K562 (cell line): ENCODE data around the gene ATF6B. TPM values are rescaled to one million over a fixed set of nuclear protein-coding genes. Genes with fewer than 3 reads are reported as not detected.
A peak's percentile ranks its signal among the peaks of the same experiment; 100 is the strongest.

Experiments used
- ATAC-seq: fragments of 200-7000 bp; cut with Tn5 transposase; 3 replicates; pipeline ENCODE4 v1.9.1; 2020; ENCODE audit warnings: moderate library complexity
- BruUV-seq: library from RNA; stranded (reverse); fragments of 400-500 nt; replicated peaks from 2 replicates; lab custom pipeline; 2021; lab: Mats Ljungman, UMichigan
- CTCF ChIA-PET: fragments of 300-600 bp; formaldehyde crosslinking; extraction: SDS; loops from one replicate; lab custom pipeline; 2021; ENCODE audit warnings: low intra/inter-chr PET ratio; lab: Yijun Ruan, JAX
- POLR2A ChIA-PET: fragments of 300-600, 350-650 bp; sonication (Branson Sonifier 250); formaldehyde crosslinking; extraction: SDS; loops from one replicate; lab custom pipeline; 2021; ENCODE audit warnings: antibody characterized with exemption, inconsistent platforms; lab: Yijun Ruan, JAX
- DNase-seq, 4 experiments: peaks; one replicate each; pipeline versions ENCODE4 v3.0.0 to v3.0.0-alpha.2; 2011 to 2018; ENCODE audit warnings: low spot score in 3 of 4, mixed read lengths in 3 of 4; ENCODE audit errors: extremely low read depth in 1 of 4
- FAIRE-seq: peaks from 2 replicates; lab custom pipeline; 2011; peaks lifted over from hg19 to GRCh38; lab: Jason Lieb, UNC
- H2AFZ ChIP-seq: 2 replicates; pipeline ENCODE4 v1.6.0; 2011; ENCODE audit warnings: low read depth, low read length, control low read depth, inconsistent platforms
- H3K27ac ChIP-seq: fragments of 200-600 bp; 3 replicates; pipeline ENCODE4 v1.8.0; 2011; ENCODE audit warnings: low read depth, mild to moderate bottlenecking, control low read depth, inconsistent platforms, low read length, moderate library complexity, mixed read lengths; ENCODE audit errors: extremely low read depth
- H3K27me3 ChIP-seq, 2 experiments: fragments of 300-600 bp in 1 of 2; 2 replicates in 1 of 2; 3 replicates in 1 of 2; pipeline versions ENCODE4 v1.6.0 to v1.8.0; 2011; ENCODE audit warnings: inconsistent platforms in 2 of 2, low read length in 2 of 2, mild to moderate bottlenecking in 1 of 2, mixed read lengths in 1 of 2, moderate library complexity in 1 of 2; ENCODE audit not compliant: control insufficient read depth in 2 of 2, insufficient read depth in 2 of 2
- H3K36me3 ChIP-seq: fragments of 300-600 bp; 3 replicates; pipeline ENCODE4 v1.8.0; 2011; ENCODE audit warnings: mild to moderate bottlenecking, low read length, inconsistent platforms; ENCODE audit not compliant: control insufficient read depth, insufficient read depth
- H3K4me1 ChIP-seq, 2 experiments: fragments of 200-600 bp in 1 of 2; replicated peaks in 1 of 2; 2 replicates in 1 of 2; 3 replicates in 1 of 2; pipeline versions ENCODE4 v1.5.1 to v1.8.0; 2011; ENCODE audit warnings: inconsistent platforms in 2 of 2, low read length in 2 of 2, mild to moderate bottlenecking in 1 of 2, mixed read lengths in 1 of 2, moderate library complexity in 1 of 2; ENCODE audit not compliant: control insufficient read depth in 2 of 2, insufficient read depth in 2 of 2
- H3K4me2 ChIP-seq: 2 replicates; pipeline ENCODE4 v1.6.1; 2011; ENCODE audit warnings: low read length, control low read depth, inconsistent platforms, mixed read lengths; ENCODE audit not compliant: insufficient read depth
- H3K4me3 ChIP-seq: fragments of 200-600 bp; sonication (generic), shearing (Covaris generic); 2 replicates; pipeline ENCODE4 v1.5.1; 2016; ENCODE audit warnings: control low read depth, inconsistent platforms
- H3K79me2 ChIP-seq: fragments of 200-600 bp; 3 replicates; pipeline ENCODE4 v1.8.0; 2011; ENCODE audit warnings: low read length, inconsistent platforms; ENCODE audit not compliant: control insufficient read depth, insufficient read depth
- H3K9ac ChIP-seq, 2 experiments: 2 replicates each; pipeline versions ENCODE4 v1.6.0 to v1.6.1; 2011; ENCODE audit warnings: low read depth in 2 of 2, low read length in 2 of 2, control low read depth in 1 of 2, inconsistent platforms in 1 of 2, mild to moderate bottlenecking in 1 of 2, mixed read lengths in 1 of 2; ENCODE audit not compliant: insufficient read depth in 1 of 2
- H3K9me1 ChIP-seq: one replicate; pipeline ENCODE4 v1.6.0; 2011; ENCODE audit warnings: inconsistent platforms, mild to moderate bottlenecking, low read length, moderate library complexity; ENCODE audit not compliant: control insufficient read depth, insufficient read depth
- H3K9me3 ChIP-seq: replicated peaks from 2 replicates; pipeline ENCODE4 v1.5.1; 2011; ENCODE audit warnings: low read depth, low read length, inconsistent platforms; ENCODE audit not compliant: control insufficient read depth, insufficient read depth
- H4K20me1 ChIP-seq: replicated peaks from 2 replicates; pipeline ENCODE4 v1.6.1; 2011; ENCODE audit warnings: low read length, inconsistent platforms, mixed read lengths; ENCODE audit not compliant: control insufficient read depth, insufficient read depth
- ARID1B ChIP-seq: fragments of 450-650 bp; IDR thresholded peaks from 2 replicates; pipeline ENCODE4 v1.6.1; 2016; ENCODE audit warnings: antibody characterized with exemption, mild to moderate bottlenecking, inconsistent platforms
- EGR1 ChIP-seq: fragments of 450-650 bp; conservative IDR thresholded peaks from 2 replicates; pipeline ENCODE4 v1.6.1; 2017; ENCODE audit warnings: mild to moderate bottlenecking
- EHMT2 ChIP-seq: fragments of 450-650 bp; IDR thresholded peaks from 2 replicates; pipeline ENCODE4 v1.6.1; 2018; ENCODE audit warnings: antibody characterized with exemption
- FOSL1 ChIP-seq: fragments of 200-800 bp; sonication (Bioruptor generic); conservative IDR thresholded peaks from 2 replicates; pipeline ENCODE4 v1.6.1; 2016; ENCODE audit warnings: missing genetic modification characterization, missing compliant biosample characterization
- GTF2A2 ChIP-seq: IDR thresholded peaks from 2 replicates; pipeline ENCODE4 v1.6.1; 2016; ENCODE audit warnings: mild to moderate bottlenecking, missing genetic modification characterization, missing compliant biosample characterization
- HDAC1 ChIP-seq, 2 experiments: fragments of 450-650 bp; IDR thresholded peaks; 2 replicates each; pipeline ENCODE4 v1.6.1; 2016 to 2017; ENCODE audit warnings: inconsistent platforms in 1 of 2, mild to moderate bottlenecking in 1 of 2, moderate library complexity in 1 of 2
- JUNB ChIP-seq: fragments of 450-650 bp; formaldehyde crosslinking; conservative IDR thresholded peaks from 2 replicates; pipeline ENCODE4 v1.4.0; 2020; ENCODE audit warnings: mild to moderate bottlenecking
- KDM1A ChIP-seq, 2 experiments: fragments of 450-650 bp; IDR thresholded peaks; 2 replicates each; pipeline ENCODE4 v1.6.1; 2016; ENCODE audit warnings: mild to moderate bottlenecking in 2 of 2
- KLF16 ChIP-seq: IDR thresholded peaks from 2 replicates; pipeline ENCODE4 v1.6.1; 2016; ENCODE audit warnings: antibody characterized with exemption
- LEF1 ChIP-seq: fragments of 450-650 bp; IDR thresholded peaks from 2 replicates; pipeline ENCODE4 v1.6.1; 2016; ENCODE audit warnings: mild to moderate bottlenecking
- MTA2 ChIP-seq: fragments of 450-650 bp; IDR thresholded peaks from 2 replicates; pipeline ENCODE4 v1.6.1; 2016; ENCODE audit warnings: low read depth
- MYNN ChIP-seq, 2 experiments: sonication (generic); formaldehyde crosslinking in 1 of 2; IDR thresholded peaks; 2 replicates each; pipeline versions ENCODE4 v1.5.0 to v1.6.1; 2016 to 2020; ENCODE audit warnings: antibody characterized with exemption in 1 of 2, missing genetic modification reagents in 1 of 2
- NR1H2 ChIP-seq: sonication (generic); formaldehyde crosslinking; IDR thresholded peaks from 2 replicates; pipeline ENCODE4 v1.4.0; 2020; ENCODE audit warnings: mild to moderate bottlenecking, missing genetic modification reagents
- PKNOX1 ChIP-seq: fragments of 450-650 bp; IDR thresholded peaks from 2 replicates; pipeline ENCODE4 v1.6.1; 2016
- POLR2A ChIP-seq: fragments of 450-650 bp; conservative IDR thresholded peaks from 2 replicates; pipeline ENCODE4 v1.6.1; 2016
- POLR2AphosphoS5 ChIP-seq: IDR thresholded peaks from 2 replicates; pipeline ENCODE4 v1.6.1; 2011; ENCODE audit warnings: mild to moderate bottlenecking, low read depth, low read length, moderate library complexity; ENCODE audit not compliant: control insufficient read depth, insufficient read depth
- POLR2B ChIP-seq: fragments of 450-650 bp; IDR thresholded peaks from 2 replicates; pipeline ENCODE4 v1.6.1; 2018; ENCODE audit warnings: low read depth; ENCODE audit not compliant: partially characterized antibody
- RCOR1 ChIP-seq, 2 experiments: IDR thresholded peaks; 2 replicates each; pipeline ENCODE4 v1.6.1; 2012; ENCODE audit warnings: low read depth in 2 of 2, low read length in 2 of 2, borderline replicate concordance in 1 of 2, improper control_type of control experiment in 1 of 2
- SMAD4 ChIP-seq: fragments of 250-450 bp; sonication (Bioruptor Pico); conservative IDR thresholded peaks from 2 replicates; pipeline ENCODE4 v1.8.0; 2021; ENCODE audit warnings: inconsistent platforms, mild to moderate bottlenecking, moderate library complexity
- ZEB2 ChIP-seq: fragments of 450-650 bp; IDR thresholded peaks from 2 replicates; pipeline ENCODE4 v1.6.1; 2016
- ZNF253 ChIP-seq: fragments of 250-450 bp; sonication (Bioruptor Pico); conservative IDR thresholded peaks from 2 replicates; pipeline ENCODE4 v1.6.1; 2021; ENCODE audit warnings: mild to moderate bottlenecking
- ZNF57 ChIP-seq: fragments of 450-650 bp; formaldehyde crosslinking; IDR thresholded peaks from 2 replicates; pipeline ENCODE4 v1.4.0; 2020; ENCODE audit warnings: mild to moderate bottlenecking, moderate library complexity
- WGBS: fragments of 100-300 bp; shearing (Covaris generic); methylation state at CpG from one replicate; pipeline ENCODE4 v1.1.6; 2016; ENCODE audit warnings: low coverage, mixed read lengths; ENCODE audit not compliant: insufficient coverage; ENCODE audit errors: missing lambda C conversion rate; 5-methylcytosine and 5-hydroxymethylcytosine counted together
- in situ Hi-C: fragments of 300-500 bp; cut with MboI; formaldehyde crosslinking; loops from 4 replicates; pipeline ENCODE4 v1.15.0; 2018; ENCODE audit warnings: inconsistent platforms, mixed read lengths
- intact Hi-C: fragments of 100-400 bp; cut with micrococcal nuclease; formaldehyde crosslinking; loops from 2 replicates; pipeline ENCODE4 v1.14.2; 2022
- polyA plus RNA-seq, 8 experiments: library from polyadenylated mRNA; depleted of rRNA in 4 of 8; stranded (reverse) in 5 of 8; unstranded in 3 of 8; fragments of >200 nt; fragmentation: Nextera tagmentation in 2 of 8; fragmentation: Illumina TruSeq in 1 of 8; extraction: Ambion mirVana in 2 of 8; extraction: Trizol in 1 of 8; gene quantifications; 2 replicates each; pipeline versions ENCODE4 v1.2.1 to v1.2.3, GENCODE V29; 2011 to 2014; ENCODE audit warnings: inconsistent platforms in 1 of 8, missing spikeins in 1 of 8
- total RNA-seq, 7 experiments: library from RNA; depleted of rRNA in 6 of 7; stranded (reverse); fragments of >200 nt in 6 of 7; fragmentation: Illumina TruSeq in 2 of 7; extraction: Trizol in 2 of 7; gene quantifications; 2 replicates each; pipeline versions ENCODE4 v1.2.1 to v1.2.3, GENCODE V29; 2011 to 2021; ENCODE audit warnings: low replicate concordance in 1 of 7

The ATF6B gene
- total and polyA plus RNA-seq, 9 of the 15 experiments (the other 6 are each of a cell fraction or from before 2014, with no cell fraction given), result 20.7 to 131 (median 31.7) TPM

GRCh38 chr6:32168807-32169591 lies 41.0 kb upstream of the ATF6B start:
- DNase-seq (peak; percentile 76 to 82 (median 78)), FAIRE-seq (peak; percentile 82), ATAC-seq (peak; percentile 73)
- H3K36me3 ChIP-seq, result peaks cover 67% of the 10 kb centered on the region
- peak overlapping the region; percentile 65 for H3K4me2 ChIP-seq
- H3K27me3 ChIP-seq, result no peaks in the 10 kb centered on the region
- no peaks in the 10 kb centered on the region for H4K20me1 ChIP-seq
- POLR2A ChIA-PET, result interaction anchor here (1.1 to 2.2 kb wide), 5 partner anchors 8 to 201 kb away, joined by 4 to 25 read pairs (median 5); partner anchors contain the start of genes AGPAT1 and FKBPL
- H3K79me2 ChIP-seq, result peaks cover 19% of the 10 kb centered on the region
- no peaks in the 10 kb centered on the region for H3K9me1 ChIP-seq
- in situ Hi-C loops (no loop called here), intact Hi-C loops (loop anchor here (2.0 to 5.0 kb wide), 2 partner anchors 26 to 52 kb away; no protein-coding TSS in a partner anchor)
- no TSS peak for BruUV-seq
- no peak overlapping the region for H2AFZ ChIP-seq
- H3K9ac ChIP-seq, result peak overlapping the region; percentile 27 to 65
- peaks cover 51 to 57% of the 10 kb centered on the region in 2 experiments for H3K4me1 ChIP-seq
- H3K27ac ChIP-seq, result peak overlapping the region; percentile 83
- no peak overlapping the region for H3K4me3 ChIP-seq
- CTCF ChIA-PET, result no interaction called here
- WGBS, result 42% methylated on average over 11 of the region's 11 CpGs
- H3K9me3 ChIP-seq, result no peaks in the 10 kb centered on the region
- TF ChIP-seq MYNN (IDR thresholded peaks at IDR 0.05) (peak; percentile 61; the same call in 1 of the 2 replicates), MYNN (CRISPR knock-in tag; IDR thresholded peaks at IDR 0.05) (no peak), SMAD4 (peak; percentile 63; the same call in 1 of the 2 replicates), POLR2A (peak; percentile 63; the same call in 1 of the 2 replicates), JUNB (CRISPR knock-in tag) (0 out of 2 replicates have a peak, but pooled peaks have one; percentile 5), ZNF253 (CRISPR knock-in tag) (no peak), KLF16 (peak; percentile 12; the same call in 1 of the 2 replicates), PKNOX1 (no peak; the same call in 1 of the 2 replicates), MTA2 (peak; percentile 30; the same call in 1 of the 2 replicates), GTF2A2 (tag) (no peak), ZEB2 (peak; percentile 37; the same call in 1 of the 2 replicates), RCOR1 (IDR thresholded peaks at IDR 0.05; ENCODE audit: borderline replicate concordance in 1 of 2, low read depth in 2 of 2, low read length in 2 of 2) (peak in 1 of 2 experiments; percentile 45; a peak in 1 of 4 replicates), LEF1 (peak; percentile 43; the same call in 1 of the 2 replicates), KDM1A (IDR thresholded peaks at IDR 0.05) (peak; percentile 19 to 55; a peak in 1 of 4 replicates), ARID1B (peak; percentile 78), EGR1 (peak; percentile 90), POLR2B (peak; percentile 22), NR1H2 (CRISPR knock-in tag) (peak; percentile 48; the same call in 1 of the 2 replicates), EHMT2 (peak; percentile 87), FOSL1 (tag) (peak; percentile 83), ZNF57 (CRISPR knock-in tag) (0 out of 2 replicates have a peak, but pooled peaks have one; percentile 9), POLR2AphosphoS5 (peak; percentile 35), HDAC1 (IDR thresholded peaks at IDR 0.05) (peak in 1 of 2 experiments; percentile 44; a peak in 1 of 4 replicates)
